GM12875 (cell line): ENCODE measurements around the gene PVALEF.

Experiments
- H3K4me3 ChIP-seq: one replicate; pipeline ENCODE4 v1.5.1; 2011; ENCODE audit warnings: low read depth, low read length, control low read depth
- CTCF ChIP-seq: IDR thresholded peaks from 2 replicates; pipeline ENCODE4 v1.5.1; 2011; ENCODE audit warnings: low read depth, mild to moderate bottlenecking, control low read depth, inconsistent platforms, low read length, moderate library complexity, borderline replicate concordance; ENCODE audit not compliant: insufficient read depth

The PVALEF gene

GRCh38 chr17:81187120-81187519 lies 21.8 kb downstream of the PVALEF start:
- no peak overlapping the region for H3K4me3 ChIP-seq
- TF ChIP-seq CTCF: no peak

- H3K4me3 ChIP-seq: no peak overlapping the region
These were observed 22.5 kb downstream of the PVALEF start for GRCh38 chr17:81187586-81188490.

GRCh38 chr17:81188491-81188840 lies 23.2 kb downstream of the PVALEF start:
- no peak overlapping the region for H3K4me3 ChIP-seq
- no peak for TF ChIP-seq CTCF

More at GRCh38 chr17:81187586-81188490, 22.5 kb downstream of the PVALEF start:
- no peak for TF ChIP-seq CTCF

GRCh38 chr17:81189016-81189415 lies 23.7 kb downstream of the PVALEF start:
- no peak for TF ChIP-seq CTCF
- no peak overlapping the region for H3K4me3 ChIP-seq

- TF ChIP-seq CTCF: no peak
- H3K4me3 ChIP-seq: no peak overlapping the region
These were observed 24.6 kb downstream of the PVALEF start for GRCh38 chr17:81189670-81190530.

GRCh38 chr17:81190591-81190990 lies 25.3 kb downstream of the PVALEF start:
- H3K4me3 ChIP-seq: no peak overlapping the region
- no peak for TF ChIP-seq CTCF
